ENCODE measurements around the gene LNPEP.

DNA sequence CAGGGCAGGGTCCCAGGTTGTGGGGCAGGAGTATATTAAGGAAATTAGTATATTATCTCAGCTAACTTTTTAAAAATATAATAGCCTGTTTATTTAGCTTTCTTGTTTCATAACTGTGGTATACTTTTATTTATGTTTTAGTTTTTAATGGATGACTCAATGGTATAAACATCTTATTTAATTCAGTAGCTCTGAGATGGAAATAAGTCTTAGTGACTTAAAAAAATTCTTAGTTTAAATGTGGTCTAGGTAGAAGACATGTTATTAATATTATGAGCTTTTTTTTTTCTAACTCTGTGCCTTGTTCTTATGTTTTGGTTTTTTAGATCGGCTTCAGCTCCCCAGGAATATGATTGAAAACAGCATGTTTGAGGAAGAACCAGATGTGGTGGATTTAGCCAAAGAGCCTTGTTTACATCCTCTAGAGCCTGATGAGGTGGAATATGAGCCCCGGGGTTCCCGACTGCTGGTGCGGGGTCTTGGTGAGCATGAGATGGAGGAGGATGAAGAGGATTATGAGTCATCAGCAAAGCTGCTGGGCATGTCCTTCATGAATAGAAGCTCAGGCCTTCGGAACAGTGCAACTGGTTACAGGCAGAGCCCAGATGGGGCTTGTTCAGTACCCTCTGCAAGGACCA lies 43.1 kb downstream of the LNPEP start:
- TF ChIP-seq, protein P1, sequence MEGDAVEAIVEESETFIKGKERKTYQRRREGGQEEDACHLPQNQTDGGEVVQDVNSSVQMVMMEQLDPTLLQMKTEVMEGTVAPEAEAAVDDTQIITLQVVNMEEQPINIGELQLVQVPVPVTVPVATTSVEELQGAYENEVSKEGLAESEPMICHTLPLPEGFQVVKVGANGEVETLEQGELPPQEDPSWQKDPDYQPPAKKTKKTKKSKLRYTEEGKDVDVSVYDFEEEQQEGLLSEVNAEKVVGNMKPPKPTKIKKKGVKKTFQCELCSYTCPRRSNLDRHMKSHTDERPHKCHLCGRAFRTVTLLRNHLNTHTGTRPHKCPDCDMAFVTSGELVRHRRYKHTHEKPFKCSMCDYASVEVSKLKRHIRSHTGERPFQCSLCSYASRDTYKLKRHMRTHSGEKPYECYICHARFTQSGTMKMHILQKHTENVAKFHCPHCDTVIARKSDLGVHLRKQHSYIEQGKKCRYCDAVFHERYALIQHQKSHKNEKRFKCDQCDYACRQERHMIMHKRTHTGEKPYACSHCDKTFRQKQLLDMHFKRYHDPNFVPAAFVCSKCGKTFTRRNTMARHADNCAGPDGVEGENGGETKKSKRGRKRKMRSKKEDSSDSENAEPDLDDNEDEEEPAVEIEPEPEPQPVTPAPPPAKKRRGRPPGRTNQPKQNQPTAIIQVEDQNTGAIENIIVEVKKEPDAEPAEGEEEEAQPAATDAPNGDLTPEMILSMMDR (IDR thresholded peaks at IDR 0.05) = no peak
- TF ChIP-seq POLR2AphosphoS5 (IDR thresholded peaks at IDR 0.05) = no peak
- no peak for TF ChIP-seq POLR2A (IDR thresholded peaks at IDR 0.05)
